ENCODE measurements around the gene MEGF6. TPM values are rescaled to one million over a fixed set of nuclear protein-coding genes. Genes with fewer than 3 reads are reported as not detected.

Gene MEGF6
- total RNA-seq, 1 donor from 2014 or later: 35.4 TPM

DNA sequence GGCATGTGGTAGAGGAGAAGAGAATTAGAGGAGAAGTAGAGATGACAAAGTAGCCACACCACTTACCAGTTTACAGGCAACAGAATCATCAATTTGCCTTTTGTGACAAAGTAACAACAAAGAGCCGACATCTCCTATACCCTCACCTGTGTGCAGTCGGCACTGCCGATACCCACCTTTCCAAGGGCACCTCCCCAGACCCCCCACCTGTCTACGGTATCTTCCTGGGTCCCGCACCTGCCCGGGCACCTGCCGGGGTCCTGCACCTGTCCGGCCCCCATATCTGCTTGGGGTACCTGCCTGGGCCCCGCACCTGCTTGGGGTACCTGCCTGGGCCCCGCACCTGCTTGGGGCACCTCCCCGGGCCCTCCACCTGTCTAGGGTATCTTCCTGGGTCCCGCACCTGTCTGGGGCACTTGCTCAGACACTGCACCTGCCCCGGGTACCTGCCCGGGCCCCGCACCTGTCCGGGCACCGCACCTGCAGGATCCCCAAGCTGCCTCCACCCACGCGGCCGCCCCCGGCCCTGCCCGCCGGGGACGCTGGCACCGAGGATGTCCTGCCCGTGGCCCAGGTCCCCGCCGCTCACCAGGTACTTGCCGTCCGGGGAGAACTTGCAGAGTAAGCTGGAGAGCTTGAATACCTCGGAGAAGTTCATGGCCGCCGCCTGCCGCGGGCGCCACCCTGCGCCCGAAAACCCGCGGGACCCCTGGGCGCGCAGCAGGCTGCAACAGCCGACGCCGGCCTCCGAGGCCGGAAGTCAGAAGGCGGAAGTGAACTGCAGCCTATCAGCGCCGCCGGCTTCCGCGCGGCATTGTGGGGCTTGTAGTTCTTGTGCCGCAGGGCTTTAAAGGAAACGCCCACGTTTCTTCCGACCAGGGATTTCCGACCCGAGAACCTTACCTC lies 38.3 kb upstream of the MEGF6 start, which contains the start of gene WRAP73:
TSS of gene WRAP73 (minus strand) at position 762 of the 906 bp plus-strand sequence. CDS start at position 658, 104 bp downstream.
- peak; percentile 92 for DNase-seq (ENCODE audit: low spot score)
- intact Hi-C loops (cut with DNase I): no loop called here
- ATAC-seq: peak; percentile 98

DNA sequence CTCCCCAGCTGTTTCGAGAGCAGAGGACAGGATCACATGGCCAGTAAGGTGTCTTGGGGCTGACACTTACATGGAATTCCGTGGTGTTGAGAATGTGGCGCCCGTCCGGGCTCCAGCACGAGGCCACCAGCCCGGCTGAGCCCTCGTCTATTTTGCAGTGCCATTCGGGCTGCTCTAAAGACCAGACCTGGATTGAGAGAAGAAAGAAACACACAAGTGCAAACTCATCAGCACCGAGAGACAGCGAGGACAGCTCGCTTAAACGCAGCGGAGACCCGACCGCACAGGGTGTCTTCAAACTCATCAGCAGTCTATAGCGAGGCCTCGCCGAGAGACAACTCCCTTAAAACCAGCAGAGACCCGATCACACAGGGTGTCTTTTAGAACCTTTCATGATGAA lies 35.3 kb upstream of the MEGF6 start:
- intact Hi-C loops (cut with DNase I): no loop called here
- DNase-seq (ENCODE audit: low spot score) (no peak), ATAC-seq (no peak)

DNA sequence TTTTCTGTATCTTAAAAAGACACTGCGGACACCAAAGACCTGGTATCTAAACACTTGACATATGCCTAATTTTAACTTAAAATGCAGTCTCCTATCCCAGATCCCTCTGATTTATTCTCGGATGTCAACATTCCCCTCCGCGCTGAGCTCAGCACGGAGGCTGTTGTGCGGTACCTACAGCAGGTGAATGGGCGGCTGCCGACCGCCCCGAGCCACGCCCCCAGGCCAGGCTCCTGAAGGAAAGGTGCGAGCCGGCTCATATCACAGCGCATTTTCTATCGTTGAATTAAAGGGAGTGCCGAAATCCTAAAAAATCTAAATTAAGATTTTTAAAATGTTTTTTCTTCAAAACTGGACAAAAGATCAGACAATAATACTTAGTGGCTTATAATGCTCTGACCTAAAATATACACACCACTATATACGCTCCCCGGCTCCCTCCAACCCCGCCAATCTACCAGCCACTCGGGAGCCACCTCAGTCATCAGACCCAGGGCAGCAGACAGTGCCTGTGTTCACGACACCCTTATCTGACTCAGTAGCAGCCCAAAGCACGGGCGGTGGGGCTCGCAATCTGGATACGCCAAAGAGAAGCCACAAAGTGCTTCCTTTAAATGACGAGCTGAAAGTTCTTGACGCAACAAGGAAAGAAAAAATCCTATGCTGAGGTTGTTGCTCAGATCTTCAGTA lies 34.5 kb upstream of the MEGF6 start:
- DNase-seq (ENCODE audit: low spot score): no peak
- ATAC-seq: no peak
- intact Hi-C loops (cut with DNase I): no loop called here

GRCh38 chr1:3645247-3645646 lies 33.9 kb upstream of the MEGF6 start:
- intact Hi-C loops (cut with DNase I): no loop called here
- ATAC-seq: no peak
- DNase-seq (ENCODE audit: low spot score): no peak

DNA sequence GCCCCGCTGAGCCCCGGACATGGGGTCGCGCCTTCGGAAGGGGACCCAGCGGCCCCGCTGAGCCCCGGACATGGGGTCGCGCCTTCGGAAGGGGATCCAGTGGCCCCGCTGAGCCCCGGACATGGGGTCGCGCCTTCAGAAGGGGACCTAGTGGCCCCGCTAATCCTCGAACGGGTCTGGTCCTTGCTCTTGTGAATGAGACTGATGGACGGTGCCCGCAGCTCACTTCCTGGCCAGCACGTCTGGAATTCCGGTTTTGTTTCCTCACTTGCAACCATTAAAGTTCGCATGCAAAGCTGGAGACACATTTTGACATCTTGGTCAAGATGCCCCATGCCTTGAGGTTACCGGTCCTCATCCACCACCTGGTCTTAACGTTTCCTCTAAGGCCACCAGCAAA lies 33.0 kb upstream of the MEGF6 start:
- intact Hi-C loops (cut with DNase I): no loop called here
- ATAC-seq: no peak
- no peak for DNase-seq (ENCODE audit: low spot score)

DNA sequence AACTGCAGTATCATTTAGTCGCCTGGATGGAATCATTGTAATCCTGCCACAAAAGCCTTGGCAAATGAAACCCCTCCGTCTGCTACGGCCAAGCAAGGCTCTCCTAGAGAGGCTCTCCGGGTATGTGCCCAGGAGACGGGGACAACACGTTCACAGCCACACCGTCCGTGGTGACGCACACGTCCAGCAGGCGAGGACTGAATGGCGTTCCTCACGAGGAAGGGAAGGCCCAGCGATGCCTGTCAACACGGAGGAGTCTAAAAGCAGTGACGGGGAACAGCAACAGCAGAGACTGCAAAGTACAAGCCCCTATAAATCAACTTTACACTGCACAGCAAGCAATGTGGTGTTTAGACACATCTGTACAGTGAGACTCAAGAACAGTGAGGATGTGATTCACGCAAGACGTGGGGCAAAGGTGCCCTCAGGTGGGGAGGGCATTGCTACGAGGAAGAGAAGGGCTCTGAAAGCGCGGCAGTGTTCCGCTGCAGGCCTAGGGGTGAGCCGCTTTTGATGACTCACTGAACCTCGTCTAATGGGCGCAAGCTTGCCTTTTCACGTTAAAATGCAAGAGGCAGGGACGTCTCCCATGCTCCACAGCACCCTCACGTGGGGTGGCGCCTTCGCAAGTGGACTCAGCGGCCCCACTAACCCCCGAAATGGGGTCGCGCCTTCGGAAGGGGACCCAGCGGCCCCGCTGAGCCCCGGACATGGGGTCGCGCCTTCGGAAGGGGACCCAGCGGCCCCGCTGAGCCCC lies 31.8 kb upstream of the MEGF6 start:
- ATAC-seq (no peak), DNase-seq (ENCODE audit: low spot score) (no peak)
- intact Hi-C loops (cut with DNase I): no loop called here

DNA sequence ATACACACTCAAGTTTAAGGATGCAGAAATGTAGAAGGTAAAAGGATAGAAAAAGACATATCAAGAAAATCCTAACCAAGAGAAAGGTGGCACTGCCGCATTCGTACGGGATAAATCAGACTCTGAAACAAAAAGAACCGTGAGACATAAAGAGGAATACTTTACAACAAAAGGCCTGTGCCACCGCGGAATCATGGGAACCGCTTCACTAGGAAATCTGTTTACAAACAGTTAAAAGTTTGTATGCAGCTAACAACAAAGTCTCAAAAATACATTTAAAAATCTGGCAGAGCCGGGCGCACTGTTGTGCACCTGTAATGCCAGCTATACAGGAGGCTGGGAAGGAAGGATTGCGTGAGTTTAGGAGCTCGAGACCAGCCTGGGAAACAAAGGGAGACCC lies 30.5 kb upstream of the MEGF6 start:
- DNase-seq (ENCODE audit: low spot score): no peak
- no peak for ATAC-seq
- intact Hi-C loops (cut with DNase I): no loop called here

DNA sequence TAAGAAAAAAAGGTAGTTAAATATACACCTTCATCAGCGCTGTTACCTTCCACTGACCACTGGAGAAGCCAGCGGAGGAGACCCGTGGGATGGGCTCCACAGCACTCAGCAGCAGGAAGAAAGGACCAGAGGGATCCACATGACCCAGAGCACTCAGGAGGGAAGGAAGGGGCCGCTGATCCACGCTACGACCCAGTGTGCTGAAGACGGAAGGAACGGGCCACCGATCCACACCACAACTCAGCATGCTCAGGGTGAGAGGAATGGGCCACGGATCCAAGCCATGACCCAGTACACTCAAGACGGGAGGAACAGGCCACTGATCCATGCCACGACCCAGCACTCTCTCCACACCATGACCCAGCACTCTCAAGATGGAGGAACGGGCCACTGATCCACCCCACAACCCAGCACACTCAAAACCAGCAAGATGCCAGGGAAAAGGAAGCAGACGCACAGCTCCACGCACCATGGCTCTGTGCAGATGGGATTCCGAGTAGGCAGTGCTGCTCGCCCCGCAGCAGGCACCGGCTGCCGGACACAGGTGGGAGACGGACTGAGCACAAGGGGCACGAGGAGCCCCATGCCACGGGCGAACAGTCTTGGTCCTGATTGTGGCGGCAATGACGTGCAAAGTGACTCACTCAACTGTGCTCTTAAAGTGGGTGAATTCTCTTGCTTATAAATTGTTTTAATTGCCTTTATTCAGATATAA lies 29.9 kb upstream of the MEGF6 start:
- DNase-seq (ENCODE audit: low spot score): no peak
- intact Hi-C loops (cut with DNase I): no loop called here

DNA sequence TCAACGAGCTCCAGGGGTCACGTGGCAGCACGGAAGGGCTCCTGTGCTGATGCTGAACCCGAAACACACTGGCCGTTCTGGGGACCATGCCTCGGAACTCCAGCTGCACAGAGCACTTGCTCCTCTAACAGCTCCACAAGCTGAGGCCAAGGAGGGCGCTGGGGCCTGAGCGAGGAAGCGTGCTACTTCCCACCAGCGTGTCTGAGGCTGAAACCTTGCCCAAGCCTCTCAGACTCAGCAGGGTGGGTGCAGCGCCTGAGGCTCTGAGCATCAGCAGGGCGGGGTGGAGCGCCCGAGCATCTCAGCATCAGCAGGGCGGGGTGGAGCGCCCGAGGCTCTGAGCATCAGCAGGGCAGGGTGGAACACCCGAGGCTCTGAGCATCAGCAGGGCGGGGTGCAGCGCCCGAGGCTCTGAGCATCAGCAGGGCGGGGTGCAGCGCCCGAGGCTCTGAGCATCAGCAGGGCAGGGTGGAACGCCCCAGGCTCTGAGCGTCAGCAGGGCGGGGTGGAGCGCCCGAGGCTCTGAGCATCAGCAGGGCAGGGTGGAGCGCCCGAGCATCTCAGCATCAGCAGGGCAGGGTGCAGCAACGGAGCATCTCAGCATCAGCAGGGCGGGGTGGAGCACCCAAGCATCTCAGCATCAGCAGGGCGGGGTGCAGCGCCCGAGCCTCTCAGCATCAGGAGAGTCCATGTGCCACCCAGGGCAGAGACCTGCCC lies 29.0 kb upstream of the MEGF6 start:
- no peak for DNase-seq (ENCODE audit: low spot score)
- ATAC-seq: no peak
- intact Hi-C loops (cut with DNase I): no loop called here

More for the DNA sequence above, 29.9 kb upstream of the MEGF6 start:
- no peak for ATAC-seq

- intact Hi-C loops (cut with DNase I): no loop called here
- no peak for ATAC-seq
- no peak for DNase-seq (ENCODE audit: low spot score)
Measured at GRCh38 chr1:3639397-3639911, 28.1 kb upstream of the MEGF6 start.

- DNase-seq (ENCODE audit: low spot score): no peak
- intact Hi-C loops (cut with DNase I): no loop called here
- ATAC-seq: no peak
Measured at GRCh38 chr1:3638676-3639075, 27.4 kb upstream of the MEGF6 start.

DNA sequence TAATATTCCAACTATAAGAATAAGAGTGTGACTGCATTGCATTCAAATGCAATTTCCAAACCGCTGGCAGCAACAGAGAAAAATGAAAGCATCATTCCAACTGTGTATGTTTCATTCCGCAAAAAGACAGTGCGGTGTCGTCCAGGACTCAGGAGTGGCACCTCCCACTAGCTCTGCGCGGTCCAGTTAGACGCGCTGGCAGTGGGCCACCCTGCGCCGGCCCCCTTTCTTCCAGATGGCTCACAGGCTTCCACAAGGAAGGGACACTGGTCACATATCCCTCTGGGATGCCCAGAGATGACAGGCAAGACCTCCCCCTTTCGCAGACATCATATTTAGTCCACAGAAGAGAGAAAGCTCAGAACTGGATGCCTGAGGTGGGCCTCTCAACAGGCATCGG lies 26.7 kb upstream of the MEGF6 start:
- no peak for DNase-seq (ENCODE audit: low spot score)
- intact Hi-C loops (cut with DNase I): no loop called here
- ATAC-seq: no peak

DNA sequence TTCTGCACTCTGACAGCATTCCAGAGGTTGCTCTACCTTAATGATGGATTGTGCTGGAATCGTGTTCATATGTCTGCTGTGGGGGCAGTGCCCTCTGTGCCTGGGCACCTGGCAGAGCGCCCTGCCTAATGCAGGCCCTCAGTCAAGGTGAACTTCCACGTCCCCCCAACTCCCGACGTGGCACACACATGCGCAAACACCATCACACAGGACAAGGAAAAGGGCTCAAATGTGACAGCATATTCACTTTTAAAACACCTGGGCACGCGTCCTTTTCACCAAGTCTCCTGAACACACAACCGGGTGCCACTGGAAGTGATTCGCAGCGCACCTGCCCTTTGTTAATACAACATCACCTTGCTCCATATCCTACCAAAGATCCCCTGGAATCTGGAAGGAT lies 25.2 kb upstream of the MEGF6 start:
- ATAC-seq: no peak
- no peak for DNase-seq (ENCODE audit: low spot score)

GRCh38 chr1:3636080-3636479 lies 24.8 kb upstream of the MEGF6 start:
- DNase-seq (ENCODE audit: low spot score) (no peak), ATAC-seq (no peak)
- intact Hi-C loops (cut with DNase I): no loop called here

More for the DNA sequence above, 25.2 kb upstream of the MEGF6 start:
- intact Hi-C loops (cut with DNase I): no loop called here

DNA sequence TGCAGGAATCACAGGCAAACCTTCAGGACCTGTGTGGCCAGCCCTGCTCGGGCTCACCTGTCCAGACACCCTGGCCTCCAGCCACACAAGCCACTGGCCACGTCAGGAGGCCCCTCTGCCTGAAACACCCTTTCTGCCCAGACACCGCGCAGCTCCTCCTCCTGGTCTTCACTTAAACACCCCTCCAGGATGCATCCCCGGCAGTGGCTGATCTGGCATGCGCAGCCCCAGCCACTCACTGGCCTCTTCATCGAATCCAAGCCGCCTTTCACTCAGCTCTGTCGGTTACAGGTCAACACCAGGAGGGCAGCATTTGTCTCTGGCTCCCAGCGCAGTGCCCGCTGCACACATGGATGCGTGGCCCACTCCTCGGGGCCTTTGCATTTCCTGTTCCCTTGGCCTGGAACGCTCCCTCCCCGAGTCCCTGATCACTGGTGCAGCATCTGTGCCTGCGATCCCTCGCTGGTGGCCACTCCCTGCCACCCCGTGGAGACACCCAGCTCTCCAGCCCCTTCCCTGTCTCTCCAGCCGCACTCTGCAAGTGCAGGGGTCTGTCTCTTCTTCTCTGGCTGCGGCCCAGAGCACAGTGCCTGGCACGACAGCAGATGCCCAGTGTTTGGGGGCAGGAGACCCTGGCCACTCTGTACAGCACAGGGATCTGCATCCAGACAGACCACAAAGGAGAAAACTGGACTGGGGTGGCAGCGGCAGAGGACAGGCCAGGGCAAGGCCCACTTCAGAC lies 22.9 kb upstream of the MEGF6 start:
- intact Hi-C loops (cut with DNase I): no loop called here
- DNase-seq (ENCODE audit: low spot score) (no peak), ATAC-seq (no peak)

DNA sequence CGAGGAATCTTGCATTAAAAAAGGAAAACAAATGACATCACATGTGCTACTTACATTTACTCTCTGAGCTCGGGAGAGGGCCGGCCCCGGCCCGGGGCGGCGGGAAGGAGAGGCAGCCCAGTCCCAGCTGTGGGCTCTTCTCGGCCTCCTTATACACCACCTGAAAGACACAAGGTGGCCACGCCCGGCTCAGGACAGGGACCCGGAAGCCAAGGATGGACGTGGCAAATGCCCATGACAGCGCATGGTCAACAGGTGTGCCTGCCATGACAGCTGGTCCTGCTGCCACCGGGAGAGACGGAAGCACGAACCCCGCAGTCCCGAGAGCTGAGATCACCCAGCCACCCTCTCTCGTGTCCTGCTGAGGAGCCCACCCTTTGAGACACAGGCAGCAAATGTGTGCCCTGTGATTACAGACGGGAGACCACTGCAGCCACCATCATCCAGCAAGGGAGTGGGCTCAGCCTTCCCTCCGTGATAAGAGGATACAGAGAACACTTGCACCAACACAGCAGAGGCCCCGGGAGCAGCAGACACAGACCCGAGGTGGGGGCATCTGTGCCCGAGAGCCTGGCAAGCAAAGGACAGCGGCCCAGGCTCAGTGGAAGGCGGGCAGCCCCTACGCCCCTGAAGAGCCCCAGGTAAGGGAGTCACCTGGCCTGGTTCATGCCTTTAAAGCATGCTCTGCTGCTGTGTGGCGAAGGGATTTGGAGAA lies 22.2 kb upstream of the MEGF6 start:
- ATAC-seq: no peak
- no peak for DNase-seq (ENCODE audit: low spot score)
- intact Hi-C loops (cut with DNase I): no loop called here
